ENCODE results near the gene AADACL4.
"Not testable (repeated sequence)": the region's sequence is repeated elsewhere in the genome, so short reads cannot be mapped to it uniquely, and the experiment has no call there.

Gene AADACL4

DNA sequence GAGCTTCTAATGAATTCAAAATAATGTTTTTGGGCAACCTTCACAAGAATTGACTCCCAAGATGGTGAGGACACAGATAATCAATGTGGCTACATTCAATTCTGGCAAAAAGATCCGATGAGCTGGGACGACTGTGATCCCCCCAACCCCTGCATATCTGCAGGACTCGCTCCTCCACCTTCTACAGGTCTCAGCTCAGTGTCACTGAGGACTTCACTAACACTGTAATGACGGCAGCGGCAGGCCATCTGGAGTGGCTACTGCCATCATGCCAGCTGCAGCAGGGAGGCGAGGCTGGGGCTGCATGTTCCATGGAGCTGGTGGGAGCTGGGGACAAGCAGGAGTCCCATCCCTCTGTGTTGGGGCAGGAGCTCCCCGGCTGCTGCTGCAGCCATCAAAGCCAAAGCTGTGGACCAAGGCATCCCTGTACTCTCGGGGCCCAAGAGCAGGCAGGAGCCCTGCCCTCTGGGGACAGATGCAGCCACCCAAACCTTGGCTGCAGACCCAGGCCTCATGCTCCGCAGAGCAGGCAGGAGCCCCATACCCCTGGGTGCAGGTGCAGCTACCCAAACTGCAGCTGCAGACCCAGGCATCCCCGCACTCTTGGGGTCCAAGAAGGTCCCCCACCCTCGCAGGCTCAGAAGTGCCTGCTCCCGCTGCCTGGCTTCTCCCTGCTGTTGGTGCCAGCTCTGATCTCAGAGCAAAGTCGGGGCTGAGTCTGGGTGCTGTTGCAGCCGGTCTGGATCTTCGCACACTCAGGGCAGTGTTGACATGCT lies 13.7 kb upstream of the AADACL4 start:
- no peak for DNase-seq

DNA sequence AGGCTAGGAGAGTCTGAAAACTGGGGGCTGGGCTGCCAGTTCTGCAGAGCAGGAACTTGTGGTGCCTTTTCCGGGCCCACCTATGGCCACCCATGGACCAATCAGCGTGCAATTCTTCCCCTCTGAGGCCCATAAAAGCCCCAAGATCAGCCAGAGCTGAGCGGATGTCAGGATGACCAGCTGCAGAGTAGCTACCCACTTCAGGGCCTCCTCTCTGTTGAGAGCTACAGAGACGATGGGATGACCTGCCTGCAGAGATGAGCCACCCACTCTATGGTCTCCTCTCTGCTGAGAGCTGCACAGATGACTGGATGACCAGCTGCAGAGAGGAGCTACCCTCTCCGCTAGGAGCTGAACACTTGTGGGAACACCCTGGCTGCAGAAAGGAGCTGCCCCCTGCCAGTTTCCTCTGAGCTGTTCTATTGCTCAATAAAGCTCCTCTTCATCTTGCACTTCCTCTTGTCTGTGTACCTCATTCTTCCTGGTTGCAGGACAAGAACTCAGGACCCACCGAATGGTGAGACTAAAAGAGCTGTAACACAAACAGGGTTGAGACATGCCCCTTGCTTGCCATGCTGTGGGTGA lies 12.8 kb upstream of the AADACL4 start:
- peak; percentile 60 to 61 for DNase-seq

- DNase-seq, result no peak
Observed at GRCh38 chr1:12631571-12631970, 12.3 kb upstream of the AADACL4 start.

- DNase-seq, result no peak
Observed at GRCh38 chr1:12634156-12634555, 9.7 kb upstream of the AADACL4 start.

- no peak for DNase-seq
Observed at GRCh38 chr1:12634696-12635202, 9.1 kb upstream of the AADACL4 start.

- no peak for DNase-seq
Observed at GRCh38 chr1:12636098-12636950, 7.6 kb upstream of the AADACL4 start.

DNA sequence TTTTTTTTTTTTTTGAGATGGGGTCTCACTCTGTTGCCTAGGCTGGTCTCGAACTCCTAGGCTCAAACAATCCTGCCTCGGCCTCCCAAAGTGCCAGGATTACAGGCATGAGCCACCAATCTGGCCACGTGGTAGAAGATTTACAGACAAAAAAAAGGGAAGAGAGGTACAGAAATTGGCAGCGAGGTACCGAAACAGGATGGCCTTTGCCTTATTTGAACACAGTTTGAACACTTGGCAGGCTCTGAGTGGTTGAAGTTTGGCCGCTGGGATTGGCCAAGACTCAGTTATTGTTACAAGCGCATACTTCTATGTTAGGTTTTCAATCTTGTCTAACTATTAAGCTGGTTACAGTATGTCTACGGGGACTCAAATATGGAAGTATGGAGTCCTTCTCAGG lies 6.2 kb upstream of the AADACL4 start:
- no peak for DNase-seq

GRCh38 chr1:12640237-12640957 lies 3.5 kb upstream of the AADACL4 start:
- DNase-seq, result no peak

- DNase-seq, result no peak
Observed at GRCh38 chr1:12640958-12641272, 3.0 kb upstream of the AADACL4 start.

- no peak for DNase-seq
Observed at GRCh38 chr1:12643079-12643478, 806 bp upstream of the AADACL4 start.

DNA sequence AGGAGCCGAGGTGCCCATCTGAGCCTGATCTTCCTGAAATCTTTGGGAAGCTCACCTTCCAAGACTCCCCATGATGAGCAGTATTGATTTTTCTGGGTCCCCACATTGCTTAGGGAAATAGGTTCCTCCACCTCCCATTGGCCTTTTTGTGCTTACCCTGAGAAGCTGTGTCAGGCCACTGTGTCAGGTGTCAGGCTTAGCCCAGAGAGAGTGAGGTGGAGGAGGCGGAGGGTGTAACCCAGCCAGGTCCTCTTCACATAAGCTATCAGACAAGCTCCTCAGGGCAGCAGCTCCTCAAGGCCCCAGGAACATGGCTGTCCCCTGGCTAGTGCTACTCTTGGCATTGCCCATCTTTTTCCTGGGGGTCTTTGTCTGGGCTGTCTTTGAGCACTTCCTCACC lies 352 bp downstream of the AADACL4 start:
- DNase-seq, result no peak

- no peak for DNase-seq
Observed at GRCh38 chr1:12644829-12645228, 944 bp downstream of the AADACL4 start.

DNA sequence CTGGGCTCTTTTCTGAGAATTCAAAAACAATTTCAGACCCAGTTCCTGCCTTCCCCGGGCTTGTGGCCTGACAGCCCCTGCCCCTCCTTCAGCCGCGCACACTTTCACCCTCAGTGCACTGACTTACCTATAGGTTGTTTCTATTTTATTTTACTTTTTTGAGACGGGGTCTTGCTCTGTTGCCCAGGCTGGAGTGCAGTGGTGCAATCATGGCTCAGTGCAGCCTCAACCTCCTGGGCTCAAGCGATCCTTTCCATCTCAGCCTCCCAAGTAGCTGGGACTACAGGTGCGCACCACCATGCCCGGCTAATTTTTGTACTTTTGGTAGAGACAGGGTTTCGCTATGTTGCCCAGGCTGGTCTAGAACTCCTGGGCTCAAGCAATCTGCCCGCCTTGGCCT lies 1.5 kb downstream of the AADACL4 start:
- DNase-seq, result not testable (repeated sequence)

DNA sequence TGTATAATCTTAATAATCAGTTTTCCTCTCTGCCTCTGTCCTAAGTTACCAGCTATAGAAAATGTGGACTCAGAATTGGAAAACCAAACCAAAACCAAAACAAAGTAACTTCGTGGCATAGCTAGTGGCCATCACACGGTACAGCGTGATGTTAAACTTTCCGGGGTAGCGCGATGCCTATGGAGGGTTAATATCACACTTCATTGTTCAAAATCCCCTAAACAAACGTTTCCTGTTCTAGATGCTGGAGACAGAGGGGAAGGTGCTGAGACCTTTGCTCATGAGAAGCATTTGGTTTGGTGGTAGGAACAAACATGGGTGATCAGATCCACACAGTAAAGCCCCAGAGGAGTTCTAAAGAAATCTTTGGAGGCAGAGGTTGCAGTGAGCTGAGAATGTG lies 4.9 kb downstream of the AADACL4 start:
- no peak for DNase-seq

DNA sequence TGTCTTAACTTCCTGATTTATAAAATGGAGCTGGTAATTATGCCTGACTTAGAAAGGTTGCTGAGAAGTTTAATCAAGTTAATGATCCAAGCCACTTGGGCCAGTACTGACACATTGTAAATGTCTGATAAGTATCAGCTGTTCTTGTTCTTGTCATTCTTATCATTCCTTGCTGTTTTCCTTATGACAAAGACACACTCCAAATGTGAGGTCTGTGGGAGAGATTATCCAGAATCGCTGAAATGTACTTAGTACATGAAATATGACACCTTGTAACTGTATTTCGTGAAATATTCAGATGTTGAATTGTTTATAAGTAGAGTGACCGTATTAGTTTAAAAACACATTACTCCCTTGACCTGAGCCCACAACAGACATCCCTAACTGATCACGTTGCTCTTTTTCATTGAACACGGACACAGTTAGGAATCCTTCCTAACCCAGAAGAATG lies 6.1 kb downstream of the AADACL4 start:
- DNase-seq, result no peak

- no peak for DNase-seq
Observed at GRCh38 chr1:12654004-12654567, 10.2 kb downstream of the AADACL4 start.

- no peak for DNase-seq
Observed at GRCh38 chr1:12654657-12655056, 10.8 kb downstream of the AADACL4 start.

- DNase-seq, result no peak
Observed at GRCh38 chr1:12656575-12656974, 12.7 kb downstream of the AADACL4 start.

GRCh38 chr1:12657060-12657884 lies 13.4 kb downstream of the AADACL4 start:
- no peak for DNase-seq

GRCh38 chr1:12657885-12658512 lies 14.1 kb downstream of the AADACL4 start:
- DNase-seq, result not testable (repeated sequence)

Measured in inflammatory macrophage (primary cell).